NOMO-1 (cell line): ENCODE measurements around the gene ATP1A3.

Source experiments
- DNase-seq, 2 experiments: peaks; one replicate each; lab custom pipeline; 2025; ENCODE audit not compliant: unreplicated experiment in 2 of 2; lab: John Stamatoyannopoulos, UW

Gene ATP1A3

DNA sequence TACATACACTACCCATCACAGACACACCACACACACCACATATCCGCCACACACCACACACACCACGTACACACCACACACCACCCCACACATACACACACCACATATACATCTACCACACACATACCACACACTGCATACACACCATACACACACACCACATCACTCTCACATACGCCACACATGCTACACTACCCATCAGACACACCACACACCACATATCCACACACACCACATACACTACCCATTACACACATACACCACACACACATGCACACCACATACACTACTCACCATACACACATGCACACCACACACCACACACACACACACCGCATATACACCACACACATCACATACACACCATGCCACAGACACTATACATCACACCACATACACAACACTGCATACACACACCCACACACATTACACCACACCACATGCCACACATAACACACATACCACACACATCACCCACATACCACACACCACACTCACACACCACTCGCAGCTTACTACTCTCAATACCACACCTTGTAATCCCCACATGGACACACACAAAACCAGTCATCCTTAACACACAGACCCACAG, 75.3 kb downstream of the ATP1A3 start:
- DNase-seq, result no peak

DNA sequence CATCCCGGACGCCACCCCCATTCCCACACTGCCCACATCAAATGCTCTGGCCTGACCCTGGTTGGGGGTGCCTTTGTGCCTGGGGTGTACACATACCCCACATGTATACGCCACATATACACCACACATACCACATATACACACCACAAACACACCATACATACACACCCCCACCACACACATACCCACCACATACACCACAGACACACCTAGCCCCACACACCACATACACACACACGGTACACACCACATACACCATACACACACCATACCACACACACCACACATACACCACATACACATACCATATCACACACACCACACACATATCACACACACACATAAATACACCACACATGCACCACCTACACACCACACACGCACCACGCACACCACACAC, 75.9 kb downstream of the ATP1A3 start:
- no peak for DNase-seq

- DNase-seq, result no peak
Measured at GRCh38 chr19:41917676-41918075, 76.4 kb downstream of the ATP1A3 start.
